Stimulated activated naive CD4-positive, alpha-beta T cell treated with Interleukin-2 at 50 U/mL for 16 hours (primary cell): ENCODE data around the gene TMEM114.
"Not testable (repeated sequence)": the region's sequence is repeated elsewhere in the genome, so short reads cannot be mapped to it uniquely, and the experiment has no call there.

Source experiments
- DNase-seq: peaks from one replicate; lab custom pipeline; 2025; lab: John Stamatoyannopoulos, UW

TMEM114 gene

DNA sequence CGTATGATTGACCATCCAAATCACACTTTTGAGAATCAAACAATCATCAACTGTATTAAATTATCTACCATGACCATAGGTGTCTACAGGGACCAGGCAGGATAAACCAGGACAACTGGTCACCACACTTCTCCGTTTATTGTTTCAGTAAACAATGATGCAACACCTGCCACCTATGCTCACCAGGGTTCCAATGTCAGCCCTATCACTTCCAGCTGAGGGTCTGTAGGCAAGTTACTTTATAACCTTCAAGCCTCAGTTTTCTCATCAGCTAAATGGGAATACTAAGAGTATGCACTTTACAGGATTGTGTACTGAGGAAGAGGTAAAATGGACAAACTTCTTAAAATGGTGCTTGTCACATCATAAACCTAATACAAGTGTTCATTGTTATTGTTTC lies 14.9 kb downstream of the TMEM114 start:
- no peak for DNase-seq

DNA sequence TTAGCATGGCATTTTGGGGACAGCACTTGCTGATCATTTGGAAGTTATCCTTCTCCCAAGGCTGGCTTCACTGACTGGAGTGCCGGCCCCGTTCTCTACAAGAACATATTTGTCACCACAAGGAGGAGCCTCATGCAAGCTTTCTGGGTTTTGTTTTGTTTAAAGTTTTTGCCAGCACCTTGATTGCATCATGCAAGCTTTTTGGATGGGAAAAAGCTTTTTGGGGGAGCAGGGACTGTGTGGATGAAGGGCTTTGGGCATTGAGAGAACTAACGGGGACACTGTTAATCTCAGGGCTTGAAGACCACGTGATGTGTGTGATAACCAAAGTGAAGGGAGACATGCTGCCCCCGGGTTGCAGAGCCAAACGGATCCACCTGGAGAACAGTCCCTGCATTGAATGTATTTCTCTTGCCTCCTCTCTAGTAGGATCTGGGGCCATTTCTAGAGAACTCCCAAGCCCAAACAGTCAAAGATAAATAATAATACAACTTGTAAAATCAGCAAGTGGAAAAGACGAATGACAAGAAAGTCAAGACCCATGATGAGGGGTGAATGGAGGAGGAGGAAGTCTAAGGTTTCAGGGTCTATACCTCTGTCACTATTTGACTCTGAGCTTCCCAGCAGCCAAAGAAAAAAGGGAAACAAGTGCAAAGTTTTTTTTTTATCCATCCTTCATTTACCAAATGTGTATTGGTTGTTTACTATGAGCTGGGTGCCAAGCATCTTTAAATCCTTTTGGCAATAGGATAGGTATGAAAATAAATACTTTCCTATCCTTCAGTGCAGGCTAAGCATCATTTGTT lies 17.2 kb downstream of the TMEM114 start:
- DNase-seq: no peak

DNA sequence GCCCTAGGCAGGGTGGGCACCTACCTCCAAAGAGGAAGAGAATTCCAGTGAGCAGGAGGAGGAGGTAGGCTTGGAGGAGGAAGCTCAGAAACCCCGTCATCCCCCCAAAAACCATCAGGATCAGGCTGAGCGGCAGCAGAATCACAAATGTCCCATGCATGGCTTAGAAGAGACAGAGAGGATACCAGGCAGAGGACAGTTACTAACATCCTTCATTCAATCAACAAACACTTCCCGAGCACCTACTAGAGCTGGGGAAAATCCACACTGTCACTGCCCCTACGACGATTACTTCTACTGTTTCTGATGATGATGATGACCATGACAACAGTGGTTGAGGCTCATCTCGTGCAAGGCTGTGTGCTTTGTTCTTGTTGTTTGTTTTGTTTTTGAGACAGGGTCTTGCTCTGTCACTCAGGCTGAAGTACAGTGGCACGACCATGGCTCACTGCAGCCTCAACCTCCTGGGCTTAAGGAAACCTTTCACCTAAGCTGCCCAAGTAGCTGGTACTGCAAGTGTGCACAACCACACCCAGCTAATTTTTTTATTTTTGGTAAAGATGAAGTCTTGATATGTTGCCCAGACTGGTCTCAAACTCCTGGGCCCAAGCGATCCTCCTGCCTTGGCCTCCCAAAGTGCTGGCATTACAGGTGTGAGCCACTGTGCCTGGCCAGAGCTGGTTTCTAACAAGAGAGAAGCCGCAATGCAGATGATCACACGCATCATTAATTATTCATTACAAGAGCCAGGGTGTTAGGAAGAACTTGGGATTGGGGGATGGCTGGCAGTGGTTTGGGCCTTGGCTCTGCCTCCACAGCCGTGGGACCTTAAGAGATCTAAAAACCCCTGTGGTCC lies 18.0 kb downstream of the TMEM114 start:
- no peak for DNase-seq

DNA sequence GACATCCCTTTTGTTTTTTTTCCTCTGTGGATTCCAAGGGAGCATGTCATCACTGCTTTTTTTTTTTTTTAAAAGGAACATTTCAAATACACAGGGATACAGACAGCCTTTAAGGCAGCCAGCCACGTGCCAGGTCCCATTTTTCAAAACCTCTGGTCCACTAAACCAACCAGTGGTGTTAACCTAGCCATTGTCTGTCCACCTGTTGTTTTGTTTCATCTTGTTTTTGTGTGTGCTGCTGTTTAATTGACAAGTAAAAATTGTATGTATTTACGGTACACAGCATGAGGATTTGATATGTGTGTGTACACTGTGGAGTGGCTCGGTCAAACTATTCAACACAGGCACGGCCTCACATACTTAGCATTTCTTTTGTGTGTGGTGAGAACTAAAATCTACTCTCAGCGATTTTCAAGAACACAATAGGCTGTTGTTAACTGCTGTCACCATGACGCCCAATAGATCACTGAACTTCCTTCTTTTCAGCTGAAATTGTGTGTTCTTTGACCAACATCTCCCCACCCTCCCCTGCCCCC lies 19.2 kb downstream of the TMEM114 start:
- DNase-seq: no peak

DNA sequence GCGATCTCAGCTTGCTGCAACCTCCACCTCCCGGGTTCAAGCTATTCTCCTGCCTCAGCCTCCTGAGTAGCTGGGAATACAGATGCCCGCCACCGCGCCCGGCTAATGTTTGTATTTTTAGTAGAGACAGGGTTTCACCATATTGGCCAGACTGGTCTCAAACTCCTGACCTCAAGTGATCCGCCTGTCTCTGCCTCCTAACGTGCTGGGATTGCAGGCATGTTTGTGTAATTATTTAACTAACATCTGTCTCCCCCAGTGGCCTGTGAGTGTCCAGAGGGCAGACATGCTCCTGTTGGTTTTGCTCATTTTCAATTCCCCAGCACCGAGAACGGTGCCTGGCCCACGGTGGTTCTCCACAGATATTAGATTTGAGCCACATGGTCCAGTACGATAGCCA lies 19.9 kb downstream of the TMEM114 start:
- not testable (repeated sequence) for DNase-seq

DNA sequence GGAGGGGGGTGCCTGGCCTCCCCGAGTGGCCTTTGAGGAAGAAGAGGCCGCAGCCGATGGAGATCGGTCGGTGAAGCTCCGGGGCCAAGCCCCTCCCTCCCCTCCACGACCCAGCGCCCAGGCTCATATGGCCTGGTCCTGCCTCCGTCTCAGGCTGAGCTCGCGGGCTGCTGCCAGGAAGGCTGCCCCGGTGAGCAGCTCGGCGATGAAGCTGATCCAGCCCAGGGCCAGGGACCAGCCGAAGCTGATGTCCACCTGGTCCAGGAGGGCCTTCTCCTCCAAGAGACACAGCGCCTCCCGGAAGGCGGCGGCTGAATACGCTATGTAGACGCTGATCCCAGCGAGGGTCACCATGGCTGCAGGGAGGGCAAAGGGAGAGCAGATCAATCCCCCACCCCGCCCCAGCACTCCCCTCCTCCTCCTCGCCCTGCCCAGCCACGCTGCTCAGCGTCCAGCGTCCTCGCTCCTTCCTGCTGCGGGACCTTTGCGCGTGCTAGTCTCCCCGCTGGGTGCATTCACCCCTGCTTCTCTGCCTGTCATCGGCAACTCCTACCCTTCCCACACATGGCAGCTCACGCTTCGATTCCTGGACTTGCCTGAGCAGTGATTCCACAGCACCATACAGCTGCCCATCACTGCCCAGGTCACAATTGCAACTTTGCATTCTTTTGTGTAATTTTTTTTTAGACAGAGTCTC lies 20.5 kb downstream of the TMEM114 start:
- no peak for DNase-seq

DNA sequence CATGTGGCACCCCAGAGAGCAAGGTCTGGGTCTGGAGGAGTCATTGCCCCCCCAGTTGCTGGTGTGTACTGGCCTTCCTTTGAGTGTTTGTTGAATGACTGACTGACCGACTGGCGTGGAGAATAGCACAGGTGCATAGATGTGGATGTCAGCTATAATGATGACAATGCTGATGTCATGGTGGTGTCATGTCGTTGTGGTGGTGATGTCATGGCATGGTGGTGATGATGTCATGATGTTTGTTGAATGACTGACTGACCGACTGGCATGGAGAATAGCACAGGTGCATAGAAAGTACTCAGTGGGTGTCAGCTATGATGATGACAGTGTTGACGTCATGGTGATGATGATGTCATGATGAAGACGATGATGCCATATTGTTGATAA lies 22.1 kb downstream of the TMEM114 start:
- no peak for DNase-seq

DNA sequence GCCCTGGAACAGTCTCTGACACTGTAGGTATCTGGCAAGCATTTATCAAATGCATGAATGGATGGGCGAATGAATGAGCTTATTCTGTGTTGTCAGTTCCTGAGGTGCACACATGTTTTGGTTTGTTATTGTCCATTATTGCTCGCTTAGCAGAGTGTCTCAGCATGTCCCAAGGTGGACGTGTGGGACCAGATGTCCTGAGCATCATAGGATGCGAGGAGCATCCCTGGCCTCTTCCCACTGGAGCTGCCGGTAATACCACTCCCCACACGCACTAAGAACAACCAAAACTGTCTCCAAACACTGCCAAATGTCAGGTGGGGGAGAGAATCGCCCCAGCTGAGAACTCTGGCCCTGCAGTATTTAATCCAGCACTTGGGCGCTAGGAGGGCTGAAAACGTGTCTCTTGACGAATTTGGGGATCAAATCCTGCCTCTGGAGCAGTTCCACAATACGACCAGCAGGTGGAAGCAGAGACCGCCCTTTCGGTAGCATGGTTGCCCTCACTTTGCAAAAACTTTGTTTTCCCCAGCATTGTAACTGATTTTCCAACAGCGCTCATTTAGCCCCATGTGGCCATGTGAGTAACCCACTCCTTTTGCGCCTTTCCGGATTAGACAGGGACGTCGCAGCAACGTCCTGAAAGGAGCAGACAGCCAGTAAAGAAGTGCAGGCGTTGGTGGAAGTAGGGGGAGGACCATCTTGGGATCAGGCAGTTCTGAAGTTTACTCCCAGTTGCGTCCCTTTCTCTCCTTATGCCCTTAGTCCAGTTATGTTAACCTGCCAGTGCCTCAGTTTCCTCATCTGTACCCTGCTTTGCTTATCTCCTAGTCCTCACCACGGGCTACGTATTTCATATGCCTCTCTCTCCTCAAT lies 22.7 kb downstream of the TMEM114 start:
- DNase-seq: peak; percentile 58

DNA sequence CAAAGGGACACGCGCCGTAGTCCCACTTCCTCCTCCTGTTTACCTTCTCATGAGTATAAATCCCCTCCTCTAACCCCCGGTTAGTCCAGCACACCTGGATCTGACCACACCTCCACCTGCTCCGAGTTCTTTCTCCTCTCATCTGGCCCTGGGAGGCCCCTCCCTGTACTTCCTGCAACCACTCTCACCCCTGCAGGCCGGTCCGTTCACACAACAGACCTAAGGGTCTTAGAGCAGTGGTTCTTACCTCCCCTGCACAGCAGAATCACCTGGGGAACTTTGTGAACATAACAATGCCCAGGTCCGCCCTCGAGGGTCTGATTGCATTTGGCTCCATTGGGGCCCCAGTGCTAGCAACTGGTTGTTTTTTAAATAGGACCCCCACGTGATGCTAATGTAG lies 24.8 kb downstream of the TMEM114 start:
- no peak for DNase-seq

DNA sequence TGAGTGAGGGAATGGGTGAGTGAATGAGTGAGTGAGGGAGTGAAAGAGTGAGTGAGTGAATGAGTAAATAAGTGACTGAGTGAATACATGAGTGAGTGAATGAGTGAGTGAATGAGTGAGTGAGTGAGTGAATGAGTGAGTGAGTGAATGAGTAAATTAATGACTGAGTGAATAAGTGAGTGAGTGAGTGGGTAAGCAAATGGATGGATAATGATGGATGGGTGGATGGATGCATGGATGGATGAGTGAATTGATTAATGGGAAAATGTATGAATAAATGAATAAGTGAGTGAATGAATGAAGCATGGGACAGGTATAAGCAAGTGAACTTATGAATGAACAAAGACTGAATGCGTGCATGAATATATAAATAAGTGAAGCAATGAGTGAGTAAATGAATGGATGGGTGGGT lies 25.4 kb downstream of the TMEM114 start:
- DNase-seq: no peak

DNA sequence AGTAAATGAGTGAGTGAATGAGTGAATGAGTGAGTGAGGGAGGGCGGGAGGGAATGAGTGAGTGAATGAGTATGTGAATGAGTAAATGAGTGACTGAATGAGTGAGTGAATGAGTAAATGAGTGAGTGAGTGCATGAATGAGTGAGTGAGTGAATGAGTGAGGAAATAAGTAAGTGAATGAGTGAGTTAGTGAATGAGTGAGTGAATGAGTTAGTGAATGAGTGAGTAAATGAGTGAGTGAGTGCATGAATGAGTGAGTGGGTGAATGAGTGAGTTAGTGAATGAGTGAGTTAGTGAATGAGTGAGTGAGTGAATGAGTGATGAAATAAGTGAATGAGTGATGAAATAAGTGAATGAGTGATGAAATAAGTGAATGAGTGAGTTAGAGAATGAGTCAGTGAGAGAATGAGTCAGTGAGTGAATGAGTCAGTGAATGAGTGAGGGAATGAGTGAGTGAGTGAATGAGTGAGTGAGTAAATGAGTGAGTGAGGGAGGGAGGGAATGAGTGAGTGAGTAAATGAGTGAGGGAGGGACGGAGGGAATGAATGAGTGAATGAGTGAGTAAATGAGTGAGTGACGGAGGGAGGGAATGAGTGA lies 26.3 kb downstream of the TMEM114 start:
- DNase-seq: not testable (repeated sequence)

DNA sequence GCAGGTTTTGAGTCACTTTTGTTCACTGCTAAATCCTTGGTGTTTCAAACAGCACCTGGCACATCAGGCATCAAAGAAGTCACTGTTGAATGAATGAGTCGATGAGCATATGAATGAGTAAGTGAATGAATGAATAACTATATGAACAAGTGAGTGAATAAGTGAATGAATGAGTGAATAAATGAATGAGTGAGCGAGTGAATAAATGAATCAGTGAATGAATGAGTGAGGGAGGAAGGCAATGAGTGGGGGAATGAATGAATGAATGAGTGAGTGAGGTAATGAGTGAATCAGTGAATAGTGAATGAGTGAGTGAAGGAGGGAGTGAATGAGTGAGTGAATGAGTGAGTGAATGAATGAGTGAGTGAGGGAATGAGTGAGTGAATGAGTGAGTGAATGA lies 28.8 kb downstream of the TMEM114 start:
- no peak for DNase-seq

DNA sequence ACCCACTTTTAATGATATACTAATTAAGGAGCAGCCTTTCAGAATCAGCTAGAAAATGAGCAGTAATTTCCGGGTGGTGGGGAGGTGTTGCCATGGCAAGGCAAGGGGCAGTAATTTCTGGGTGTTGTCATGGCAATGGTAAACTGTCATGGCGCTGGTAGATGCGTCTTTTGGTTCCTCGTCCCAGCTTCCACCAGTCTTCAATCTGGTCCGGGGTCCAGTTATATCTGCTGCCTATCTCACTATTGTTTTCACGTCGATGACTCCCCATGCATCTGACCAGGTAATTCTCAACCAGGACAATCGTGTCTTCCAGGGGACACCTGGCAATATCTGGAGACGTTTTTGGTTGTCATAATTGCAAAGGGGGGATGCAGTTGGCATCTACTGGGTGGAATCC lies 34.9 kb downstream of the TMEM114 start:
- DNase-seq: no peak

DNA sequence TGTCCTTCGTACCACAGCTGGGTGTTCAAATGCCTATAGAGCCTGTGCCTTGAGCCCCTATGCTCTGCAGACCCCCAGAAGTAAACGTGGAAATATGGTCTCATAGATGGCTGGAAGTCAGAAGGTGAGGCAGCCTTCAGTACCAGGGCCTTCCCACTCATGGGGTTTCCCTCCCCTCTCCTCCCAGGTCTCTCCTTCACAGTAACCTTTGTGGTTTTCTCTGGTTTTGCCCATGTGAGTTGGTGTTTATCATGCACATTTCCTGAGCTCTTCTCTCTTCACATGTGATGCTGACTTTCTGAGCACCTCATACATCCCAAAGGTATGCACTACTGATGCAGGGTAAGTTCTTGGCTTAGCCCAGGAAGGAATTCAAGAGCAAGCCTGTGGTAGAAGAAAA lies 35.4 kb downstream of the TMEM114 start:
- no peak for DNase-seq

DNA sequence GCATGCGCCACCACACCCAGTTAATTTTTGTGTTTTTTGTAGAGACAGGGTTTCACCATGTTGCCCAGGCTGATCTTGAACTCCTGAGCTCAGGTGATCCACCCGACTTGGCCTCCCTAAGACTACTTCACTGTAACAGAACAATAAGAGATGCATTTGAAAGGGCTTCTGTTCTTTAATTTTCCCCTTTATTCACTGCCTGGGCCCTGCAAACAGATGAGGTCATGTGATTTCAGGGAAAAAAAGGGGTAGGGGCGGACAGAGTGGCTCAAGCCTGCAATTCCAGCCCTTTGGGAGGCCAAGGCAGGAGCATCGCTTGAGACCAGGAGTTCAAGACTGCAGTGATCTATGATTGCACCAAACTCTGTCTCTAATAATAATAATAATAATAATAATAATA lies 36.3 kb downstream of the TMEM114 start:
- no peak for DNase-seq

DNA sequence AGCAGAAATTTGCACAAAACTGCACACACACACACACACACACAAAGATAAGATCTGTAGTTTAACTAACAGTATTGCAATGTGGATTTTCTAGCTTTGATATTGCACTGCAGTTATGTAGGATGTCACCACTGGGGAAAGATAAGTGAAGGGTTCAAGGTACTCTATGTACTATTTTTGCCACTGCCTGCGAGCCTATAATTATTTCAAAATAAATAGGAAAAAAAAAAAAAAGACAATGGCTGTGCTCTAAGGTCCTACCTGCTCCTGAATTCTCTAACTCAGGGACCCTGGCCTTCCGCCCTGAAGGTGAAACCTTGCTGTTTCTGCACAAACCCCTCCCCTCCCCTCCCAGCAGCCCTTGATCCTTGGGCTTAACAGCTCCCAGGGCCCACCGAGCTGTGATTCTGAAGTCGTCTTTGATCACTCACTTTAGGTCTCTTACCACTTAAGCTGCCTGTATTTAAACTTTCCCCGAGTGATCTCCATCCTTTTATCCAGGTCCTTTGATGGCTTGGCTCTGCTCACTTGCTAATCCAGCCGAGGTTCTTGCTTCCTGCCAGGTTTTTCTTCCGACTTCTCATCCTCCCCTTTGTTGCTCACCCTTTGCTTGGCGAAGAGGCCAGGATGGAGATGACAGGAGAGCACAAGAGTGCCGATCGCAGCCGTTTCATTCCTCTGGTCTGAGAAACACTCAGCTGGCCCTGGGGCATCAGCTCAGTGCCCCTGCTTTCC lies 37.7 kb downstream of the TMEM114 start:
- no peak for DNase-seq

DNA sequence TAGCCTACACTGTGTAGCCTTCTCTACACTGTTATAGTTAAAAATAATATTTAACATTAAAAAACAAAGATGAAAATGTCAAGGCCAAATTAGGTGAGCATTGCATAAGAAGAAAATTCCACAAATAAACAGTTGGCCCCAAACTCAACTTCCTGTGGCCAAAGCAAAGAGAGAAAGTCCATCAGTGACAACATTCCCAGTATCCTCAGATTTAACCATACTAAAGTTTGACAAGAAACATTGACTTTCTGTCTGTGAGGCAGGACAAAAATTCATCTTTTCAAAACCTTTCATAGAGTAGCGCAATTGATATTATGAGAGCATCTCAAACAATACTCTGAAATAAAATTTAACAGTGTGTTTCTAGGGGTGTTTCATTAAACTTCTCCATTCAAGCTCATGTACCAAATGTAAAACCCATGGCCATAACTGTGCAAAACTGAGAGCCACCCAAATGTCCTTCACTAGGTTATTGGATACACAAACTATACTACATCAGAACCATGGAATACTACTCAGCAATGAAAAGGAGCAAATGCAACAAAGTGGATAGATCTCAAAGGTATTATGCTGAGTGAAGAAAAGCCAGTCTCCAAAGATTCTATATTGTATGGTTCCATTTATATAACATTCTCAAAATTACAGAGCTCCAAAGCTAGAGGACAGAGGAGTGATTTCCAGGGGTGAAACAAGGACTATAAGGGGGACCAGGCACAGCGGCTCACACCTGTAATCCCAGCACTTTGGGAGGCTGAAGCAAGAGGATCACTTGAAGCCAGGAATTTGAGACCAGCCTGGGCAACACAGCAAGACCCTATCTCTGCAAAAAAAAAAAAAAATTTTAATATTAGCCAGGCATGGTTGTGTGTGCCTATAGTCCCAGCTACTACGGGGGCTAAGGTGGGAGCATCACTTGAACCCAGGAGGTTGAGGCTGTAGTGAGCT lies 38.7 kb downstream of the TMEM114 start:
- DNase-seq: no peak

DNA sequence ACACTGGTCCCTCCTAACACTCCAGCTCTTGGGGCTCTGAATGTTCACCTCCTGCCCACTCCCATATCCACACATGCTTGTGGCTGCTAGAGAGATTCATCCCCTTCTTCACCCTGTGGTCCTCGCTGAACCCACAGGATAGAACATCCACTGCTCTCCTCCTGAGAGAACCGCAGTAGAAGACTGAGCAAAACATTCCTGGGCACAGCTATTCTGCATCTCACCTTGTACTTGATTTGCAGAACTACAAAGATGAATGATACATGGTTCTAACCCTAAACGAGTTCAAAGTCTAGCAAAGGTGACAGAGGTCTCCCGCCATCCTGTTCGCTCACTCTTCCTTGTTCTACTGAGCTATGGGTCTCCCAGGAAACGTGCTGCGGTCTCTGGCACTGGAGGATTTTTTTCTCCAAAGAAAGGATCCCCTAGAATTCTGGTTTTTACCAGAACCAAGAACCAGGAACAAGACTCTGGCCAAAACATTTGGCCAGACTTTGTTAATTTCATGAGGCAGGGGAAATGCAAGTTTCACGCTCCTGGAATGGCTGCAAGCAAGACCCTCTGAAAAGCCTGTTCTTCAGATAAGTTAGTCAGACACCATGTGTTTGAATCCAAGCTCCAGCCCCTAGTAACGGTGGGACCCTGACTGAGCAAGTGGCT lies 39.5 kb downstream of the TMEM114 start:
- DNase-seq: no peak
